ENCODE measurements around the gene LCLAT1.

Gene LCLAT1

GRCh38 chr2:30414961-30415360, 32.1 kb upstream of the LCLAT1 start:
- Histone ChIP-seq H3K9me3 (ENCODE audit: control insufficient read depth, insufficient read depth, low read length) (no peaks in the 10 kb centered on the region), H3K9me2 (replicated peaks; ENCODE audit: control insufficient read depth, low read length) (no peaks in the 10 kb centered on the region), H3K79me2 (ENCODE audit: control insufficient read depth, low read length) (no peaks in the 10 kb centered on the region), H3K4me2 (ENCODE audit: low read length) (no peak overlapping the region), H3K27ac (ENCODE audit: low read depth, low read length) (no peak overlapping the region), H3K4me1 (ENCODE audit: control insufficient read depth, low read length) (no peaks in the 10 kb centered on the region), H3K36me3 (ENCODE audit: control insufficient read depth, low read length) (no peaks in the 10 kb centered on the region), H3F3A (ENCODE audit: control insufficient read depth, insufficient read depth) (no peaks in the 10 kb centered on the region), H3K27me3 (ENCODE audit: control insufficient read depth, low read length) (no peaks in the 10 kb centered on the region), H4K20me1 (ENCODE audit: control insufficient read depth, insufficient read depth, low read depth, low read length) (no peaks in the 10 kb centered on the region), H3K4me3 (ENCODE audit: low read length) (no peak overlapping the region)
- TF ChIP-seq CTCF (IDR thresholded peaks at IDR 0.05; ENCODE audit: low read depth, low read length, poor library complexity, severe bottlenecking) (no peak), EZH2phosphoT487 (IDR thresholded peaks at IDR 0.05; ENCODE audit: borderline replicate concordance, low read length) (no peak)

- Histone ChIP-seq H3K4me3 (ENCODE audit: low read length) (no peak overlapping the region), H3K36me3 (ENCODE audit: control insufficient read depth, low read length) (no peaks in the 10 kb centered on the region), H3K9me3 (ENCODE audit: control insufficient read depth, insufficient read depth, low read length) (no peaks in the 10 kb centered on the region), H3K27ac (ENCODE audit: low read depth, low read length) (no peak overlapping the region), H3K27me3 (ENCODE audit: control insufficient read depth, low read length) (no peaks in the 10 kb centered on the region; the same call in 1 of the 2 replicates), H3K79me2 (ENCODE audit: control insufficient read depth, low read length) (no peaks in the 10 kb centered on the region), H3K9me2 (replicated peaks; ENCODE audit: control insufficient read depth, low read length) (no peaks in the 10 kb centered on the region), H3K4me2 (ENCODE audit: low read length) (no peak overlapping the region), H3F3A (ENCODE audit: control insufficient read depth, insufficient read depth) (no peaks in the 10 kb centered on the region), H3K4me1 (ENCODE audit: control insufficient read depth, low read length) (peaks cover 10% of the 10 kb centered on the region), H4K20me1 (ENCODE audit: control insufficient read depth, insufficient read depth, low read depth, low read length) (no peaks in the 10 kb centered on the region)
- no peak for TF ChIP-seq CTCF (IDR thresholded peaks at IDR 0.05; ENCODE audit: low read depth, low read length, poor library complexity, severe bottlenecking)
- TF ChIP-seq EZH2phosphoT487 (IDR thresholded peaks at IDR 0.05; ENCODE audit: borderline replicate concordance, low read length), result no peak
These were observed 29.8 kb upstream of the LCLAT1 start for GRCh38 chr2:30417253-30417652.

- Histone ChIP-seq H4K20me1 (ENCODE audit: control insufficient read depth, insufficient read depth, low read depth, low read length) (no peaks in the 10 kb centered on the region), H3K4me2 (ENCODE audit: low read length) (no peak overlapping the region), H3K9me3 (ENCODE audit: control insufficient read depth, insufficient read depth, low read length) (no peaks in the 10 kb centered on the region), H3K79me2 (ENCODE audit: control insufficient read depth, low read length) (no peaks in the 10 kb centered on the region), H3K9me2 (replicated peaks; ENCODE audit: control insufficient read depth, low read length) (no peaks in the 10 kb centered on the region), H3K36me3 (ENCODE audit: control insufficient read depth, low read length) (no peaks in the 10 kb centered on the region), H3K27me3 (ENCODE audit: control insufficient read depth, low read length) (no peaks in the 10 kb centered on the region; the same call in 1 of the 2 replicates), H3F3A (ENCODE audit: control insufficient read depth, insufficient read depth) (no peaks in the 10 kb centered on the region), H3K4me3 (ENCODE audit: low read length) (no peak overlapping the region), H3K27ac (ENCODE audit: low read depth, low read length) (no peak overlapping the region), H3K4me1 (ENCODE audit: control insufficient read depth, low read length) (peaks cover 14% of the 10 kb centered on the region)
- no peak for TF ChIP-seq CTCF (IDR thresholded peaks at IDR 0.05; ENCODE audit: low read depth, low read length, poor library complexity, severe bottlenecking)
- no peak for TF ChIP-seq EZH2phosphoT487 (IDR thresholded peaks at IDR 0.05; ENCODE audit: borderline replicate concordance, low read length)
These were observed 25.9 kb upstream of the LCLAT1 start for GRCh38 chr2:30421026-30421603.

Data from DOHH2 (cell line).